OCI-LY7 (cell line): Measurements from ENCODE around the gene HS3ST1.

ENCODE experiments used
- CTCF ChIP-seq: fragments of 200-600 bp; sonication (generic); conservative IDR thresholded peaks from 2 replicates; pipeline ENCODE4 v1.5.1; 2014; ENCODE audit warnings: mild to moderate bottlenecking, antibody characterized with exemption, low read length, moderate library complexity, mixed read lengths
- EZH2phosphoT487 ChIP-seq: fragments of 200-600 bp; sonication (generic); IDR thresholded peaks from 2 replicates; pipeline ENCODE4 v1.6.1; 2018; ENCODE audit warnings: low read depth, borderline replicate concordance, mild to moderate bottlenecking, mixed run types, antibody characterized with exemption, low read length, moderate library complexity, mixed read lengths

GRCh38 chr4:11467931-11468330 lies 39.2 kb upstream of the HS3ST1 start:
- no peak for TF ChIP-seq CTCF
- no peak for TF ChIP-seq EZH2phosphoT487
